D721Med (cell line): ENCODE data around the gene KRTAP5-7.

ENCODE experiments used
- DNase-seq: peaks from one replicate; pipeline ENCODE4 v3.0.0; 2011; ENCODE audit warnings: low spot score; ENCODE audit not compliant: insufficient read length
- FAIRE-seq: peaks from 2 replicates; lab custom pipeline; 2011; peaks lifted over from hg19 to GRCh38; lab: Jason Lieb, UNC
- TF ChIP-seq, protein P1 (sequence below): IDR thresholded peaks from 2 replicates; pipeline ENCODE4 v1.5.1; 2012; ENCODE audit warnings: mild to moderate bottlenecking, control low read depth; ENCODE audit not compliant: insufficient read depth; ENCODE audit errors: missing control alignments

The KRTAP5-7 gene

DNA sequence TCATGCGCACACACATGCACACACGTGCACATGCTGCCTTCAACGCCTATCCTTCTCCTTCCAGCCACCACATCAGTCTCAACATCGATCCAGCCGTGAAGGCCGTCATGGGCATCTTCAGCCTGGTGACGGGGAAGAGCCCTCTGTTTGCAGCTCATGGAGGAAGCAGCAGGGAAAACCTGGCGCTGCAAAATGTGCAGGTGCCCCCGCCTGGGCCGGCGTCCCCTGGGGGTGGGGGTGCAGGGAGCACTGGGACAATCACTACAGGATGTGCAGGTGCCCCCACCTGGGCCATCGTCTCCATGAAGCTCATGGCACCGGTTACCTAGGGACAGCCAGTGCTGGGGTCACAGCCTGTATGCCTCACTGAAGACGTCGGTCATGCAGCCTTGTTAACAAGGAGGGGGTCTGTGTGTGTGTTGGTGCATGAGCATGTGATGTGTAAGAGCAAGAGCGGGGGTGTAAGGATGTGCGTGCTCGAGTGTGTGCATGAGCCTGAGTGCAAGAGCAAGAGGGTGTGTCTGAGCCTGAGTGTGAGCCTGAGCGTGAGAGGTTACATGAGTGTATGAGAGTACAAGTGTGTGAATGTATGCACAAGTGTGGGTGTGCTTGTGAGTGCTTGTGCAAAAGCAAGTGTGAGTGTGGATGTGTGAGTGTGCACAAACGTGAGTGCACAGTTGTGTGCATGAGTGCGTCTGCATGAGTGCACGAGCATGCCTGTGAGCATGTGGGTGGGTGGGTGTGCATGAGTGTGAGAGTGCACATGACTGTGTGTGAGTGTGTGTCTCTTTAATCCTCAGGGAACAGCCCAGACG lies 42.6 kb upstream of the KRTAP5-7 start:
- TF ChIP-seq, protein P1, sequence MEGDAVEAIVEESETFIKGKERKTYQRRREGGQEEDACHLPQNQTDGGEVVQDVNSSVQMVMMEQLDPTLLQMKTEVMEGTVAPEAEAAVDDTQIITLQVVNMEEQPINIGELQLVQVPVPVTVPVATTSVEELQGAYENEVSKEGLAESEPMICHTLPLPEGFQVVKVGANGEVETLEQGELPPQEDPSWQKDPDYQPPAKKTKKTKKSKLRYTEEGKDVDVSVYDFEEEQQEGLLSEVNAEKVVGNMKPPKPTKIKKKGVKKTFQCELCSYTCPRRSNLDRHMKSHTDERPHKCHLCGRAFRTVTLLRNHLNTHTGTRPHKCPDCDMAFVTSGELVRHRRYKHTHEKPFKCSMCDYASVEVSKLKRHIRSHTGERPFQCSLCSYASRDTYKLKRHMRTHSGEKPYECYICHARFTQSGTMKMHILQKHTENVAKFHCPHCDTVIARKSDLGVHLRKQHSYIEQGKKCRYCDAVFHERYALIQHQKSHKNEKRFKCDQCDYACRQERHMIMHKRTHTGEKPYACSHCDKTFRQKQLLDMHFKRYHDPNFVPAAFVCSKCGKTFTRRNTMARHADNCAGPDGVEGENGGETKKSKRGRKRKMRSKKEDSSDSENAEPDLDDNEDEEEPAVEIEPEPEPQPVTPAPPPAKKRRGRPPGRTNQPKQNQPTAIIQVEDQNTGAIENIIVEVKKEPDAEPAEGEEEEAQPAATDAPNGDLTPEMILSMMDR: no peak
- no peak for FAIRE-seq
- DNase-seq: no peak

DNA sequence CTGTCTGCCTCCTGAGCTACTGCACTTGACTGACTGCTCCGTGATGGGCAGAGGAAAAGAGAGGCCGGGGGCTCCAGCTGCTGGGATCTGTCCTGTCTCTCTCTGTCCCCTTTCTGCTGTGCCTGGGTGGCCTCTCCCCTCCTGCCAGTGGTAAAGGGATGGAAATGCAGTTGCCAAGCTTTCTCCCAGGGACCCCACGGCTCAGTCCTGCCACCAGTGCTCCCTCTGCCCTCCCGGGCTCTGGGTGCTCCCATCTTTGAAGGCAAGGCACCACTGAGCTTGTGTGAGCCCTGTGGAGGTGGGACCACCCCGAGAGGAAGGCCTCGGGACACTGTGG lies 42.0 kb upstream of the KRTAP5-7 start:
- no peak for DNase-seq
- TF ChIP-seq, protein P1: no peak
- FAIRE-seq: no peak

DNA sequence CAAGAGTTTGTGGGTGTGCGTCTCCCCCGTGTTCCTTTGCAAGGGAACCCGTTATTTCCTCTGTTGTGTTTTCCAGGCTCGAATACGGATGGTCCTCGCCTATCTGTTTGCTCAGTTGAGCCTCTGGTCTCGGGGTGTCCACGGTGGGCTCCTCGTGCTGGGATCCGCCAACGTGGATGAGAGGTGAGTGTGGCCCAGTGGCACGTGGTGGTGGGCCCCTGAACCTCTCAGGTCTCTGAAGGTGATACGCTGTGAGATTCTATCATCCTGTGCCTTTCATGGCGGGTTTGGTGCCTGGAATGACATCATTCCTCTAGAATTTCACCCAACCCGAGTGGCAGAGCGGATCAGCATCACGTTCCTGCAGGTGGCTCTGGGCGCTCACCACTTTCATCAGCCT lies 41.6 kb upstream of the KRTAP5-7 start:
- TF ChIP-seq, protein P1: no peak
- no peak for DNase-seq
- FAIRE-seq: no peak

DNA sequence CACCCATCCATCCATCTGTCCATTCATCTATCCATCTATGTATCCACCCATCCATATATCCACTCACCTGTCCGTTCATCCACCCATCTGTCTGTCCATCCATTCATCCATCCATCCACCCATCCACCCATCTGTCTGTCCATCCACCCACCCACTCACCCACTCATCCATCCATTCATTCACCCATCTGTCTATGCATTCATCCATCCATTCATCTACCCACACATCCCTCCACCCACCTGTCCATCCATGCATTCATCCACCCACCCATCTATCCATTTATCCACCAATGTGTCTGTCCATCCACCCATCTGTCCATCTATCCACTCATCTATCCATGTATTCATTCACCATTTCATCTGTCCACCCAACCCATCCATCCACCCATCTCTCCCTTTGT lies 40.7 kb upstream of the KRTAP5-7 start:
- TF ChIP-seq, protein P1: no peak
- DNase-seq (no peak), FAIRE-seq (no peak)

DNA sequence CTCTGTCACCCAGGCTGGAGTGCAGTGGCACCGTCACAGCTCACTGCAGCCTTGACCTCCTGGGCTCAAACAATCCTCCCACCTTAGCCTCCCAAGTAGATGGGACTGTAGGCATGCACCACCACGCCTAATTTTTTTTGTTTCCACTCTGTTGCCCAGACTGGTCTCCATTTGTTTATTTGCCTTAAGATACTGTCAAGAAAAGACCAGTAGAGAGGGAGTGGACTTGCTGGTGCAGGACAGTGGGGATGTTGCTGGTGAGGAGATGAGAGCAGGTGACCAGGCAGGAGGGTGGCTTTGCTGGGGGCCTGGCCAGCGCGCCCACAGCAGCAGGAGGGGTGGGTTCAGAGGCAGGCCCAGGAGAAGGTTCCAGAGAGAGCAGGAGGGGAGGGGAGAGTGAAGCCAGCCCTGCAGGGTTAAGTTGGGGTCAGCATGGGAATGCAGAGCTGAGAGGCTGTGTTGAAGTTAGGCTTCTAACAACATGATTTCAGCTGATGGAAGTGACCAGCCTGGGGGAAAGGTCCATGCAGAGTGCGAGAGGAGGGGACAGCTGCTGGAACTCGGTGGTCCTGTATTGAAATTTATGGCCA lies 38.3 kb upstream of the KRTAP5-7 start:
- TF ChIP-seq, protein P1: no peak
- no peak for DNase-seq
- no peak for FAIRE-seq

DNA sequence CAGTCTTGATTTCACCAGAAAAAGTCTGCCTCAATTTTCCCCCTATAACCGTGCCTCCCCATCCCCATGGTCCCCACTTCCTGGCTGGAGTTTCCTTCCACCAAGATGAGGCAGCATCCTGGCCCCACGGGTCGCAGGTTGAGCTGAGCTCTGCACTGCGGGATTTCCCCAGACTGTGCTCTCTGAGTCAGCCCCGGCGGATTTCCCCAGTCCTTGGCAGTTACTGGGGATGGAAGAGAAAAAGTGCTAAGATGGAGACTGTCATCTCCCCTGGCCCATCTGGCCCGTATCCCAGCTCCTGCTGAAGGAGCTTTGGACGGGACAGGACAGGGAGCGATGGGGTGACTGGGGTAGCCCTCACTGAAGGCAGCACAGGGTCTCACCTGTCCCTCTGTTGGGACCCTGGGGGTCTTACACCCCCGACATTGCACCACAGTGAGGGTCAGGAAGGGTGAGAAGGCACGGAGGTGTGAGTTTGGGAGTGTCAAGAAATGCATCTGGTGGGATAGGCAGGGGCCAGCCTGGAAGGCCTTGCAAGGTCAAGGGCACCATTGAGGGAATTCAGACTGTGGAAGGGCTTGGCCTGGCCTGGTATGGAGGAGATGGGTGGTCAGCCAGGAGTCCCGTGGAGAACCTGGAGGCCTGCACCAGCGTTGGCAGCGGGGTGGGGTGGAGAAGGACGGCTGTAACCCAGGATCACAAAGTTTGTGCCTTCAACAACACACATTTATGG lies 37.6 kb upstream of the KRTAP5-7 start:
- no peak for DNase-seq
- TF ChIP-seq, protein P1: no peak
- no peak for FAIRE-seq
